HCT116 (cell line): ENCODE data around the gene TBXAS1. TPM values are rescaled to one million over a fixed set of nuclear protein-coding genes. Genes with fewer than 3 reads are reported as not detected.

Experiments
- ATAC-seq: fragments of 200-7000 bp; cut with Tn5 transposase; 2 replicates; pipeline ENCODE4 v1.9.1; 2020; ENCODE audit warnings: mild to moderate bottlenecking, moderate library complexity
- BruUV-seq: library from RNA; stranded (reverse); fragments of 400-500 nt; replicated peaks from 2 replicates; lab custom pipeline; 2021; lab: Mats Ljungman, UMichigan
- CTCF ChIA-PET: fragments of 300-600 bp; sonication (Branson Sonifier 250); formaldehyde crosslinking; loops from one replicate; lab custom pipeline; 2021; ENCODE audit warnings: antibody characterized with exemption; lab: Charles Lee
- POLR2A ChIA-PET: fragments of 300-600, 350-600 bp; sonication (Branson Sonifier 250); formaldehyde crosslinking; loops from one replicate; lab custom pipeline; 2021; ENCODE audit warnings: antibody characterized with exemption; lab: Charles Lee
- RAD21 ChIA-PET, 2 experiments: fragments of 300-600 bp; sonication (Branson Sonifier 250); formaldehyde crosslinking; loops; one replicate each; lab custom pipeline; 2023; ENCODE audit warnings: low total read pairs in 2 of 2; ENCODE audit not compliant: uncharacterized antibody in 2 of 2, unreplicated experiment in 2 of 2, low non-redundant PET in 1 of 2; lab: Charles Lee
- DNase-seq: peaks from one replicate; pipeline ENCODE4 v3.0.0-alpha.2; 2010; ENCODE audit warnings: low read depth, low spot score
- H2AFZ ChIP-seq: fragments of 200-600 bp; shearing (Covaris generic), sonication (generic); 2 replicates; pipeline ENCODE4 v1.6.1; 2017; ENCODE audit warnings: low read depth, mixed run types, mixed read lengths, antibody characterized with exemption, low read length; ENCODE audit not compliant: poor library complexity, severe bottlenecking
- H3K27ac ChIP-seq: 2 replicates; pipeline ENCODE4 v1.5.1; 2012; ENCODE audit warnings: low read depth, low read length
- H3K27me3 ChIP-seq: fragments of 200-600 bp; sonication (generic); 2 replicates; pipeline ENCODE4 v1.6.1; 2016; ENCODE audit warnings: mixed run types, low read length, mixed read lengths; ENCODE audit not compliant: insufficient read depth
- H3K36me3 ChIP-seq, 2 experiments: fragments of 200-500 bp in 1 of 2; fragments of 200-600 bp in 1 of 2; sonication (Bioruptor generic) in 1 of 2; sonication (generic) in 1 of 2; 2 replicates each; pipeline versions ENCODE4 v1.5.1 to v1.6.1; 2014 to 2016; ENCODE audit warnings: low read length in 2 of 2, inconsistent platforms in 1 of 2, mixed read lengths in 1 of 2, mixed run types in 1 of 2; ENCODE audit not compliant: insufficient read depth in 2 of 2, control insufficient read depth in 1 of 2
- H3K4me1 ChIP-seq, 2 experiments: fragments of 200-600 bp in 1 of 2; sonication (generic) in 1 of 2; 2 replicates each; pipeline versions ENCODE4 v1.5.1 to v1.6.1; 2012 to 2017; ENCODE audit warnings: low read length in 2 of 2, inconsistent platforms in 1 of 2, mild to moderate bottlenecking in 1 of 2, mixed read lengths in 1 of 2, mixed run types in 1 of 2, moderate library complexity in 1 of 2; ENCODE audit not compliant: insufficient read depth in 2 of 2, control insufficient read depth in 1 of 2
- H3K4me2 ChIP-seq: fragments of 200-600 bp; sonication (generic); 2 replicates; pipeline ENCODE4 v1.6.1; 2017; ENCODE audit warnings: mixed run types, low read length, mixed read lengths
- H3K4me3 ChIP-seq, 2 experiments: fragments of 200-600 bp in 1 of 2; sonication (generic) in 1 of 2; replicated peaks in 1 of 2; 2 replicates each; pipeline ENCODE4 v1.5.1; 2011 to 2016; ENCODE audit warnings: low read length in 2 of 2, control low read depth in 1 of 2, low read depth in 1 of 2, mild to moderate bottlenecking in 1 of 2, mixed read lengths in 1 of 2, mixed run types in 1 of 2
- H3K79me2 ChIP-seq: fragments of 200-600 bp; sonication (generic); 2 replicates; pipeline ENCODE4 v1.6.1; 2017; ENCODE audit warnings: mild to moderate bottlenecking, mixed run types, low read length, moderate library complexity, mixed read lengths; ENCODE audit not compliant: insufficient read depth
- H3K9ac ChIP-seq: fragments of 200-600 bp; sonication (generic); 2 replicates; pipeline ENCODE4 v1.6.1; 2016; ENCODE audit warnings: low read length, mixed read lengths
- H3K9me2 ChIP-seq: fragments of 200-600 bp; sonication (generic), shearing (Covaris generic); 2 replicates; pipeline ENCODE4 v1.6.1; 2017; ENCODE audit warnings: mixed run types, mild to moderate bottlenecking, moderate library complexity; ENCODE audit not compliant: insufficient read depth
- H3K9me3 ChIP-seq, 2 experiments: fragments of 200-500 bp in 1 of 2; fragments of 200-600 bp in 1 of 2; sonication (Bioruptor generic) in 1 of 2; sonication (generic) in 1 of 2; 2 replicates each; pipeline ENCODE4 v1.6.1; 2014 to 2017; ENCODE audit warnings: low read length in 2 of 2, mixed read lengths in 2 of 2, inconsistent platforms in 1 of 2, low read depth in 1 of 2, mild to moderate bottlenecking in 1 of 2, mixed run types in 1 of 2, moderate library complexity in 1 of 2; ENCODE audit not compliant: control insufficient read depth in 1 of 2, insufficient read depth in 1 of 2
- H4K20me1 ChIP-seq: fragments of 200-600 bp; sonication (generic), shearing (Covaris generic); 2 replicates; pipeline ENCODE4 v1.6.1; 2017; ENCODE audit warnings: mixed run types, mild to moderate bottlenecking, moderate library complexity; ENCODE audit not compliant: insufficient read depth
- ATF3 ChIP-seq: IDR thresholded peaks from 2 replicates; pipeline ENCODE4 v1.6.1; 2012
- EZH2 ChIP-seq: fragments of 200-600 bp; sonication (generic); IDR thresholded peaks from 2 replicates; pipeline ENCODE4 v1.6.1; 2017; ENCODE audit warnings: antibody characterized with exemption, mixed run types
- JUND ChIP-seq: IDR thresholded peaks from 2 replicates; pipeline ENCODE4 v1.6.1; 2012
- POLR2AphosphoS5 ChIP-seq: IDR thresholded peaks from 2 replicates; pipeline ENCODE4 v1.6.1; 2011; ENCODE audit warnings: mild to moderate bottlenecking, low read depth, low read length, moderate library complexity
- RAD21 ChIP-seq: IDR thresholded peaks from 2 replicates; pipeline ENCODE4 v1.6.1; 2012; ENCODE audit warnings: low read depth, mild to moderate bottlenecking
- SIN3A ChIP-seq: IDR thresholded peaks from 2 replicates; pipeline ENCODE4 v1.6.1; 2012; ENCODE audit warnings: low read depth
- SP1 ChIP-seq: IDR thresholded peaks from 2 replicates; pipeline ENCODE4 v1.6.1; 2012; ENCODE audit warnings: low read depth
- ZBTB33 ChIP-seq: IDR thresholded peaks from 2 replicates; pipeline ENCODE4 v1.6.1; 2011; ENCODE audit warnings: mild to moderate bottlenecking, low read length, moderate library complexity; ENCODE audit not compliant: insufficient replicate concordance; ENCODE audit errors: extremely low read depth
- ZNF274 ChIP-seq: fragments of 200-500 bp; sonication (Bioruptor generic); IDR thresholded peaks from 2 replicates; pipeline ENCODE4 v1.6.1; 2014; ENCODE audit warnings: mild to moderate bottlenecking, low read depth, low read length, inconsistent platforms
- intact Hi-C: fragments of 100-400 bp; cut with micrococcal nuclease; formaldehyde crosslinking; loops from 2 replicates; pipeline ENCODE4 v1.10.0; 2022
- total RNA-seq: library from RNA; stranded (reverse); gene quantifications from one replicate; pipeline ENCODE4 v1.2.1, GENCODE V29; 2021; ENCODE audit not compliant: unreplicated experiment
- TF ChIP-seq, protein P1 (sequence below), 3 experiments: fragments of 200-600 bp in 1 of 3; sonication (generic) in 1 of 3; IDR thresholded peaks in 2 of 3; conservative IDR thresholded peaks in 1 of 3; 2 replicates each; pipeline ENCODE4 v1.5.1; 2012 to 2017; ENCODE audit warnings: low read depth in 2 of 3, low read length in 2 of 3, antibody characterized with exemption in 1 of 3, borderline replicate concordance in 1 of 3, control low read depth in 1 of 3, mild to moderate bottlenecking in 1 of 3, mixed read lengths in 1 of 3, mixed run types in 1 of 3, moderate library complexity in 1 of 3; ENCODE audit not compliant: insufficient read depth in 1 of 3
- TF ChIP-seq, protein P2 (sequence below): IDR thresholded peaks from 2 replicates; pipeline ENCODE4 v1.6.1; 2012; ENCODE audit warnings: low read depth

Gene TBXAS1
- total RNA-seq, 1 experiment from 2014 or later: 1.4 TPM

- no TSS peak for BruUV-seq
- POLR2A ChIA-PET: no interaction called here
- no peak overlapping the region for H3K27ac ChIP-seq
- no peaks in the 10 kb centered on the region for H3K27me3 ChIP-seq
- no peaks in the 10 kb centered on the region for H3K9me3 ChIP-seq
- intact Hi-C loops: no loop called here
- no peak for TF ChIP-seq EZH2
- TF ChIP-seq SP1: 0 out of 2 replicates have a peak, but pooled peaks have one; percentile 24
- TF ChIP-seq ZNF274: no peak
- TF ChIP-seq RAD21: no peak
- TF ChIP-seq SIN3A: no peak
- TF ChIP-seq POLR2AphosphoS5: no peak
- TF ChIP-seq, protein P1, sequence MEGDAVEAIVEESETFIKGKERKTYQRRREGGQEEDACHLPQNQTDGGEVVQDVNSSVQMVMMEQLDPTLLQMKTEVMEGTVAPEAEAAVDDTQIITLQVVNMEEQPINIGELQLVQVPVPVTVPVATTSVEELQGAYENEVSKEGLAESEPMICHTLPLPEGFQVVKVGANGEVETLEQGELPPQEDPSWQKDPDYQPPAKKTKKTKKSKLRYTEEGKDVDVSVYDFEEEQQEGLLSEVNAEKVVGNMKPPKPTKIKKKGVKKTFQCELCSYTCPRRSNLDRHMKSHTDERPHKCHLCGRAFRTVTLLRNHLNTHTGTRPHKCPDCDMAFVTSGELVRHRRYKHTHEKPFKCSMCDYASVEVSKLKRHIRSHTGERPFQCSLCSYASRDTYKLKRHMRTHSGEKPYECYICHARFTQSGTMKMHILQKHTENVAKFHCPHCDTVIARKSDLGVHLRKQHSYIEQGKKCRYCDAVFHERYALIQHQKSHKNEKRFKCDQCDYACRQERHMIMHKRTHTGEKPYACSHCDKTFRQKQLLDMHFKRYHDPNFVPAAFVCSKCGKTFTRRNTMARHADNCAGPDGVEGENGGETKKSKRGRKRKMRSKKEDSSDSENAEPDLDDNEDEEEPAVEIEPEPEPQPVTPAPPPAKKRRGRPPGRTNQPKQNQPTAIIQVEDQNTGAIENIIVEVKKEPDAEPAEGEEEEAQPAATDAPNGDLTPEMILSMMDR (IDR thresholded peaks at IDR 0.05 in 2 of 3, conservative IDR thresholded peaks at IDR 0.05 in 1 of 3; ENCODE audit: borderline replicate concordance in 1 of 3, insufficient read depth in 1 of 3, low read depth in 2 of 3, low read length in 2 of 3): no peak
- TF ChIP-seq JUND: peak; percentile 29
- no peak for TF ChIP-seq ZBTB33
- TF ChIP-seq, protein P2, sequence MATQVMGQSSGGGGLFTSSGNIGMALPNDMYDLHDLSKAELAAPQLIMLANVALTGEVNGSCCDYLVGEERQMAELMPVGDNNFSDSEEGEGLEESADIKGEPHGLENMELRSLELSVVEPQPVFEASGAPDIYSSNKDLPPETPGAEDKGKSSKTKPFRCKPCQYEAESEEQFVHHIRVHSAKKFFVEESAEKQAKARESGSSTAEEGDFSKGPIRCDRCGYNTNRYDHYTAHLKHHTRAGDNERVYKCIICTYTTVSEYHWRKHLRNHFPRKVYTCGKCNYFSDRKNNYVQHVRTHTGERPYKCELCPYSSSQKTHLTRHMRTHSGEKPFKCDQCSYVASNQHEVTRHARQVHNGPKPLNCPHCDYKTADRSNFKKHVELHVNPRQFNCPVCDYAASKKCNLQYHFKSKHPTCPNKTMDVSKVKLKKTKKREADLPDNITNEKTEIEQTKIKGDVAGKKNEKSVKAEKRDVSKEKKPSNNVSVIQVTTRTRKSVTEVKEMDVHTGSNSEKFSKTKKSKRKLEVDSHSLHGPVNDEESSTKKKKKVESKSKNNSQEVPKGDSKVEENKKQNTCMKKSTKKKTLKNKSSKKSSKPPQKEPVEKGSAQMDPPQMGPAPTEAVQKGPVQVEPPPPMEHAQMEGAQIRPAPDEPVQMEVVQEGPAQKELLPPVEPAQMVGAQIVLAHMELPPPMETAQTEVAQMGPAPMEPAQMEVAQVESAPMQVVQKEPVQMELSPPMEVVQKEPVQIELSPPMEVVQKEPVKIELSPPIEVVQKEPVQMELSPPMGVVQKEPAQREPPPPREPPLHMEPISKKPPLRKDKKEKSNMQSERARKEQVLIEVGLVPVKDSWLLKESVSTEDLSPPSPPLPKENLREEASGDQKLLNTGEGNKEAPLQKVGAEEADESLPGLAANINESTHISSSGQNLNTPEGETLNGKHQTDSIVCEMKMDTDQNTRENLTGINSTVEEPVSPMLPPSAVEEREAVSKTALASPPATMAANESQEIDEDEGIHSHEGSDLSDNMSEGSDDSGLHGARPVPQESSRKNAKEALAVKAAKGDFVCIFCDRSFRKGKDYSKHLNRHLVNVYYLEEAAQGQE: no peak
- no peak for TF ChIP-seq ATF3
- TF ChIP-seq, all 23 proteins: peak for 2
- Histone ChIP-seq H3K36me3 (no peaks in the 10 kb centered on the region), H3K79me2 (no peaks in the 10 kb centered on the region), H3K9ac (no peak overlapping the region), H3K4me2 (peak overlapping the region; percentile 45), H3K4me3 (no peak overlapping the region), H2AFZ (no peak overlapping the region), H3K4me1 (peaks cover 0 to 18% of the 10 kb centered on the region in 2 experiments; a peak in 1 of 4 replicates), H3K9me2 (no peaks in the 10 kb centered on the region), H4K20me1 (no peaks in the 10 kb centered on the region)
- RAD21 ChIA-PET: no interaction called here
- ATAC-seq (peak; percentile 87), DNase-seq (peak; percentile 16)
- CTCF ChIA-PET: no interaction called here
Measured at GRCh38 chr7:139991269-139991666, 162.2 kb downstream of the TBXAS1 start.
